GM12865 (cell line): ENCODE data around the gene TTYH3.
"Not testable (repeated sequence)": the region's sequence is repeated elsewhere in the genome, so short reads cannot be mapped to it uniquely, and the experiment has no call there.

Experiments
- DNase-seq: peaks from one replicate; pipeline ENCODE4 v3.0.0; 2010; ENCODE audit warnings: low read depth
- H3K4me3 ChIP-seq: 2 replicates; pipeline ENCODE4 v1.5.1; 2011; ENCODE audit warnings: mild to moderate bottlenecking, low read depth, low read length, control low read depth
- TF ChIP-seq, protein P1 (sequence below): IDR thresholded peaks from 2 replicates; pipeline ENCODE4 v1.5.1; 2011; ENCODE audit warnings: low read length, control low read depth, low read depth, inconsistent platforms; ENCODE audit not compliant: insufficient read depth; ENCODE audit errors: missing control alignments

Gene TTYH3

DNA sequence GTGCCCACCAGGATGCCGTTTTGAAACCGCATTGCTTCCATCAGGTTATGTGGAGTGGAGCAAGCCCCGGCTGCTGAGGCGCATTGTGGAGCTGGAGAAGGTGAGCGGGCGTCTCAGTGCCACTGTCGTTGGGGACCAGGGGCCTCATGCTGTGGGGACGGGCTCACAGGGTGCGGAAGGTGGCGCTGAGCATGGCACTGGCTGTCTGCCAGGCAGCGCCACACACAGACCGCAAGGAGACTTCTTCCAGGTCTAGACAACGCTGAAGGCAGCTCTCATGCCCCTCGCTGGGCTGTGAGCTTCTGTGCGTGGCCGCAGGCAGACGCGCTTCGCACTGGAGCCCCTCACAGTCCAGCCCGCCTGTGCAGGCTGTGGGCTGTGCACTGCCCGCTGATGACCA lies 44.0 kb upstream of the TTYH3 start:
- DNase-seq = no peak
- TF ChIP-seq, protein P1, sequence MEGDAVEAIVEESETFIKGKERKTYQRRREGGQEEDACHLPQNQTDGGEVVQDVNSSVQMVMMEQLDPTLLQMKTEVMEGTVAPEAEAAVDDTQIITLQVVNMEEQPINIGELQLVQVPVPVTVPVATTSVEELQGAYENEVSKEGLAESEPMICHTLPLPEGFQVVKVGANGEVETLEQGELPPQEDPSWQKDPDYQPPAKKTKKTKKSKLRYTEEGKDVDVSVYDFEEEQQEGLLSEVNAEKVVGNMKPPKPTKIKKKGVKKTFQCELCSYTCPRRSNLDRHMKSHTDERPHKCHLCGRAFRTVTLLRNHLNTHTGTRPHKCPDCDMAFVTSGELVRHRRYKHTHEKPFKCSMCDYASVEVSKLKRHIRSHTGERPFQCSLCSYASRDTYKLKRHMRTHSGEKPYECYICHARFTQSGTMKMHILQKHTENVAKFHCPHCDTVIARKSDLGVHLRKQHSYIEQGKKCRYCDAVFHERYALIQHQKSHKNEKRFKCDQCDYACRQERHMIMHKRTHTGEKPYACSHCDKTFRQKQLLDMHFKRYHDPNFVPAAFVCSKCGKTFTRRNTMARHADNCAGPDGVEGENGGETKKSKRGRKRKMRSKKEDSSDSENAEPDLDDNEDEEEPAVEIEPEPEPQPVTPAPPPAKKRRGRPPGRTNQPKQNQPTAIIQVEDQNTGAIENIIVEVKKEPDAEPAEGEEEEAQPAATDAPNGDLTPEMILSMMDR = no peak
- no peak overlapping the region for H3K4me3 ChIP-seq

DNA sequence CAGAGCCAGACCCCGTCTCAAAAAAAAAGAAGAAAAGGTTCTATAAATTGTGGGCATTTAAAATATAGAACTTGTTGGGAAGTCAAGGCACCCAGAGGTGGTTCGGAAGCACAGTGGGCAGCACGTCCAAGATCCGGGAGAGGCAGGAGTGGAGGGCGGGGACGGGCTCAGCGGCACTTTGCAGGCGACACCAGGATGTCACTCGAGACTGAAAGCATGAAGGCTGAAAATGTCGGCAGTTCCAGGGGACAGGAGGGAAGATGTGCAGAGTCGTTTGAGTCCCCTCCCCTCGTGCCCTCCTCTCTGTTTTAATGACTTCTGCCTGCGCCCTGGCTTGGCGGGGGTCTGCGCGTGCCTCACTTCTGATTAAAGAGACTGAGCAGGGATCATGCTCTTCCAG lies 42.4 kb upstream of the TTYH3 start:
- DNase-seq = no peak
- H3K4me3 ChIP-seq = no peak overlapping the region
- TF ChIP-seq, protein P1 = no peak

DNA sequence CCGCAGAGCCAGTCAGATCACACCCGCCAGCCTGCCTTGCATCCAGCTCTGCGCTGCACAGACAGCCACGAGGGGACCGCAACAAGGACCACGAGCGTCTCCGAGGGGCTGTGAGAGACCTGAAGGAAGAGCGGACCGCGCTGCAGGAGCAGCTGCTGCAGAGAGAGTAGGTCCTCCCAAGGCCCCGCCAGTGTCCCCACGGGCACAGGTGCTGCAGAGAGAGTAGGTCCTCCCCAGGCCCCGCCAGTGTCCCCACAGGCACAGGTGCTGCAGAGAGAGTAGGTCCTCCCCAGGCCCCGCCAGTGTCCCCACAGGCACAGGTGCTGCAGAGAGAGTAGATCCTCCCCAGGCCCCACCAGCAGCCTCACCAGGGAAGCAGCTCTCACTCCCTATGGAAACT lies 41.8 kb upstream of the TTYH3 start:
- not testable (repeated sequence) for DNase-seq, H3K4me3 ChIP-seq

DNA sequence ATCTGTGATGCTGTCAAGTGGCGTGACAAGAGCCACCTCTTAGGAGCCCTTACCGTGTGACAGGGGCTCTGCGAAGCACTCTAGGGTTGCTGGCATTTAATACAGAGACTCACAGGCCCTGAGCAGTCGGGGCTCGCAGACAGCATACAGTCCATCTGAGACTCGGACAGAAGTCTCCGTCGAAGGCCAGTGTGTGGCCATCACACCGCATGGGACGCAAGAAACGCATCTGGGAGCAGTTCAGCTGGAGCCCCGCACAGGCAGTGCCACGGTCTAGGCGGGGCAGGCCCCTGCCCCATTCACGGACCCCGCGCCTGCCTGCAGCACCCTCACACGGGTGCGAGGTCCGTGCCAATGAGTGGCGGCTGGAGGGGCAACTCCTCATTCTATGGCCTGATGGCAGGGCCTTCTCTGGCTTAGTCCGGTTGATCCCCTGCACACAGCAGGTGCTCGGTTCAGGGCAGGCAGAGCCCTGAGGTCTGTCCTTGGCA lies 39.4 kb upstream of the TTYH3 start:
- no peak overlapping the region for H3K4me3 ChIP-seq
- TF ChIP-seq, protein P1 = no peak
- DNase-seq = no peak

DNA sequence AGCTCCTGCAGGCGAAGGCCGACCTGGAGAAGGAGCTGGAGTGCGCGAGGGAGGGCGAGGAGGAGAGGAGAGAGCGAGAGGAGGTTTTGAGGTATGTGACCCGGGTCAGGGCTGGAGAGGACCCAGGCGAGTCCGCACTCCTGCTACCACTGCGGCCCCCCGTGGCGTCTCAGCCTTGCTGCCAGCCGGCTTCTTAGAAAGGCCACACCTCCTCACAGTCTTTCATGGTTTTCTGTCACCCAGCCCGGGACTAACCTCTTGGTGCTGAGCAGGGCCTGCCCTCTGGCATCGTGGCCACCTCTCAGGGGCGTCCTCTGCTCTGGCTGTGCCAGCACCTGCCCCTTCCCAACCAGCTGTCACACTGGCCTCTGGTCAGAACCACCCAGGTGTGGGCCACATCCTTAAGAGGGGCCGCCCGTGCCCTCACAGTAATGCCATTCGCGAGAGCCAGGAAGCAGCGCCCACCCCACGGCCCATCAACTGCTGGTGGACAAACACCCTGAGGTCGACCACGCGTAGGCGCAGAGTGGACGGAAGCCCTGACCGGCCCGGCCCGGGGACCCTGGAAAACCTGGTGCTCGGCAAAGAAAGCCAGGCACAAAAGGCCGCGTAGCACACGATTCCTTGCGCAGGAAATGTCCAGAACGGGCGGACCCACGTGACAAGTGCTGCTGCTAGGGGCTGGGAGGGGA lies 38.6 kb upstream of the TTYH3 start:
- DNase-seq = no peak
- H3K4me3 ChIP-seq = no peak overlapping the region
- TF ChIP-seq, protein P1 = no peak

DNA sequence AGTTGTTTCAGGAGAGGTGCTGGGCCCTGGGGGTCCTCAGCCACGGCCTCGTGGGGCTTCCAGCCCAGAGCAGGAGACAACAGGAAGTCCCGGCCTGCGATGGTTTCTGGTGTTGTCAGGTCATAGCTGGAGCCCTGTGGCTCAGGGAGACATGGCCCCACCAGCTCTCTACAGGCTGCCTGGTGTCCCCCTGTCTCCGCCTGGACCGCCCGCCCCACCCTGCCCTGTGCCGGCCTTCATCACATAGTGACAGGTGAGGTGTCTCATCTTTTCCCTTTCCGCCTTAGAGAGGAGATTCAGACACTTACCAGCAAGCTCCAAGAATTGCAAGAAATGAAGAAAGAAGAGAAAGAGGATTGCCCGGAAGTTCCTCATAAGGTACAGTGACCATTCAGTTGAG lies 37.2 kb upstream of the TTYH3 start:
- no peak for DNase-seq
- TF ChIP-seq, protein P1 = no peak
- H3K4me3 ChIP-seq = no peak overlapping the region

DNA sequence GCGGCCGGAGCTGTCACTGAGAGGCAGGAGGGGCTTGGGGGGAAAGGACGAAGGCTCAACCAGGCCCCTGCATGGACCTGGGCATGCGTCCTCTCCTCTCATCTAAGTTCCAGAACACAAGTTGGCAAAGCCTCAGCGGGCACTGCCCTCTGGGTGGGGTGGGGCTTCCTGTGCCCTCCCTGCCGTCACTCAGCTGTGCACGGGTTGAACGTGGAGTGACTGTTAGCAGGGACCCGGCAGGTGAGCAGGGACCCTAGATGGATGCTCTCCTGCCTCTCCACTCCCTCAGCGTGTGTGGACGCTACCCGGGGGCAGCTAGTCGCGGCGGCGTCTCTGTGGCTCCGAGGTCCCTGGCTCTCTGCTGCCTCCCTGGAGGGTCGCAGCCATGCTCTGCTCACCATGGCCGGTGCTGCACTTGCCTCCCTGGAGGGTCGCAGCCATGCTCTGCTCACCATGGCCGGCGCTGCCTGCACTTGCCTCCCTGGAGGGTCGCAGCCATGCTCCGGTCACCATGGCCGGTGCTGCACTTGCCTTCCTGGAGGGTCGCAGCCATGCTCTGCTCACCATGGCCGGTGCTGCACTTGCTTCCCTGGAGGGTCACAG lies 36.4 kb upstream of the TTYH3 start:
- TF ChIP-seq, protein P1 = no peak
- H3K4me3 ChIP-seq = no peak overlapping the region
- DNase-seq = no peak
